ENCODE measurements around the gene BIRC2.

The BIRC2 gene

GRCh38 chr11:102402548-102402947 lies 55.5 kb downstream of the BIRC2 start:
- DNase-seq = no peak

GRCh38 chr11:102405501-102405900 lies 58.5 kb downstream of the BIRC2 start:
- no peak for DNase-seq

GRCh38 chr11:102406099-102406498 lies 59.1 kb downstream of the BIRC2 start:
- DNase-seq = no peak

GRCh38 chr11:102407901-102408300 lies 60.9 kb downstream of the BIRC2 start:
- no peak for DNase-seq

DNA sequence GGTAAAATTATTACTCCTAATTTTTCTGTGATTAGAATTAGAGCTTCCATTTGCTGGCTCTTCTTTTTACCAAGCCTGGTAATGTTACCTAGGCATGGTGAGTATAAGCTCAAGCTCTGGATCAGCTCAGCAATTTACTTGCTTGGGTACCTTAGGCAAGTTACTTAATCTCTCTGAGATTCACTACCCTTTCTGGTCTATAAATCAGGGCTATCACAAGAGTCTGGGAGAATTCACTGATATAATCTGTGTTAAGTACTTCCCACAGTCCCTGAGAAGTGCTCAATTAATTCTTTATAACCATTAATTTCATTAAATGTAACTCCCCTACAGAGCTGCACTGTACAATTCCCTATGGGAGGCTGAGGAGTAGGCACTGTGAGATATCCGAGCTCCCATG lies 61.3 kb downstream of the BIRC2 start:
- no peak for DNase-seq

DNA sequence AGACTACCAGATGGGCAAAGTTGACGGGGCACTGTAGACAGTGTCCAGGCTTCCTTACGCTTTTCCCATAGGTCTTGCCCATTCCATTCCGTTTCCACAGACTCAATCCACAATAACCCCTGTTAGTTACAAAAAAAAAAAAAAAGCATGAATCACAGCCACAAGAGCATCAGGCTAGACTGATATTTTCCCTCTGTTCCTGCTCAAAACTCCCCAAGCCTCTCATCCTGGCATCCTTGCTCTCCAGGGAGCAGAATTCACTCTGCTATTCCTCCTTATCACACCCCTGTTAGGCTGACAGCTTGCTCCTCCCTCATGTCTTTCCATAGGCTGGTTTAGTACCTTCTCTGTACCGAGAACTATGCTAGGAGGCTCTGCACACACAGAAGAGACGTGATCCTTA lies 63.4 kb downstream of the BIRC2 start:
- no peak for DNase-seq

DNA sequence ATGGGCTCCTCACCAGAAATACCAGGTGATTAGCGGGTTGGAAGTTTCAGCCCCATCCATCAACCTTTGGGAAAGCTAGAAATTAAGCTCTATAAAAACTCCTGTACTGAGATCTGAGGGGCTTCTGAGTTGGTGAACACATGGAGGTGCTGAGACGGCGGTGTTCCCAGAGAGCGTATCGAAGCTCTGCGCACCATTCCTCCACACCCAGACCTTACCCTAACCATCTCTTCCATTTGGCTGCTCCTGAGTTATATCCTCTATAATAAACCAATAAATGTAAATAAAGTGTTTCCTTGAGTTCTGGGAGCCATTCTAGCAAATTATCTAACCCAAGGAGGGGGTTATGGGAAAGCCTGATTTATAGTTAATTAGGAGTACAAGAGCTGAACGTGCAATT lies 64.1 kb downstream of the BIRC2 start:
- DNase-seq = no peak

DNA sequence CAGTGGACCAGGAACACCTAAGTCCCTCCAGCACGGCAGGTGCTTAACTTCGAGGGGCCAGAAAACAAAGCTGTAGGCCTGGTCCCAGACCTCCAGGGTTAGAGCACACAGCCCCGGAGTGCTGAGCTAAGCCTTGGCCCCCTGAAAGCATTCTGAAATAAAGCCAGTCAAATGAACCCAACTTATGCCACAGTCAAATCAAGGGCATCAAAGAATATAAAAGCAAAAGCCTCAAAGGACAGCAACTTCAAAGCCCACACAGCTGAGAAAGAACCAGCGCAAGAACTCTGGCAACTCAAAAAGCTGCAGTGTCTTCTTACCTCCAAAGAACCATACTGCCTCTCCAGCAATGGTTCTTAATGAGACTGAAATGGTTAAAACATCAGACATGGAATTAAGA lies 66.5 kb downstream of the BIRC2 start:
- no peak for DNase-seq

- no peak for DNase-seq
Observed at GRCh38 chr11:102414559-102414958, 67.5 kb downstream of the BIRC2 start.

DNA sequence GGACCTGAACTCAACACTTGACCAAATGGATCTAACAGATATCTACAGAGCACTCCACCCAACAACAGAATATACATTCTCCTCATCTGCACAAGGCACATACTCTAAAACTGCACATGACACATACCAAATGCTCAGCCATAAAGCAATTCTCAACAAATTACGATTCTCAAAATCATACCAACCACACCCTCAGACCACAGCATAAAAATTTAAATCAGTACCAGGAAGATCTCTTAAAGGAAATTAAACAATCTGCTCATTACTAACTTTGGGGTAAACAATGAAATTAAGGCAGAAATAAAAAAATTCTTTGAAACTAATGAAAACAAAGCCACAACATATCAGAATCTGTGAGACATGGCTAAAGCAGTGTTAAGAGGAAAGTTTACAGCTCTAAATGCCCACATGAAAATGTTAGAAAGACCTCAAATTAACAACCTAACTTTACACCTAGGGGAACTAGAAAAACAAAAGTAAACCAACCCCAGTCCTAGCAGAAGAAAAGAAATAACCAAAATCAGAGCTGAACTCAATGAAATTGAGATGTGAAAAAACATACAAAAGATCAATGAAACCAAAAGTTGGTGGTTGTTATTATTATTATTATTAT lies 68.4 kb downstream of the BIRC2 start:
- DNase-seq = no peak

- DNase-seq = no peak
Observed at GRCh38 chr11:102416976-102417375, 70.0 kb downstream of the BIRC2 start.

GRCh38 chr11:102419181-102419580 lies 72.2 kb downstream of the BIRC2 start:
- DNase-seq = no peak

DNA sequence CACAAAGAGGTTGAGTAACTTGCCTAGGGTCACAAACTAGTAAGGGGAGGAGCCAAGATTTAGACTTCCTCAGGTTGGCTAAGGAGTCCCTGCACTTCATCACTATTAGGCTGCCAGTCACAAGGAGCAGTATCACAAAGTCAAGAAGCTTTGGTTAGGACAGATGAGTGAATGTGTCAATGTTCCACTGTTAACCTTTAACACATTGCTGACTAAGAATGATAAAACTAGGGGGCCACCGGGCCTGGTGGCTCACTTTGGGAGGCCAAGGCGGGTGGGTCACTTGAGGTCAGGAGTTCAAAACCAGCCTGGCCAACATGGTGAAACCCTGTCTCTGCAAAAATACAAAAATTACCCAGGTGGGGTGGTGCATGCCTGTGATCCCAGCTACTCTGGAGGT lies 73.5 kb downstream of the BIRC2 start:
- no peak for DNase-seq

GRCh38 chr11:102421261-102421660 lies 74.2 kb downstream of the BIRC2 start:
- no peak for DNase-seq

DNA sequence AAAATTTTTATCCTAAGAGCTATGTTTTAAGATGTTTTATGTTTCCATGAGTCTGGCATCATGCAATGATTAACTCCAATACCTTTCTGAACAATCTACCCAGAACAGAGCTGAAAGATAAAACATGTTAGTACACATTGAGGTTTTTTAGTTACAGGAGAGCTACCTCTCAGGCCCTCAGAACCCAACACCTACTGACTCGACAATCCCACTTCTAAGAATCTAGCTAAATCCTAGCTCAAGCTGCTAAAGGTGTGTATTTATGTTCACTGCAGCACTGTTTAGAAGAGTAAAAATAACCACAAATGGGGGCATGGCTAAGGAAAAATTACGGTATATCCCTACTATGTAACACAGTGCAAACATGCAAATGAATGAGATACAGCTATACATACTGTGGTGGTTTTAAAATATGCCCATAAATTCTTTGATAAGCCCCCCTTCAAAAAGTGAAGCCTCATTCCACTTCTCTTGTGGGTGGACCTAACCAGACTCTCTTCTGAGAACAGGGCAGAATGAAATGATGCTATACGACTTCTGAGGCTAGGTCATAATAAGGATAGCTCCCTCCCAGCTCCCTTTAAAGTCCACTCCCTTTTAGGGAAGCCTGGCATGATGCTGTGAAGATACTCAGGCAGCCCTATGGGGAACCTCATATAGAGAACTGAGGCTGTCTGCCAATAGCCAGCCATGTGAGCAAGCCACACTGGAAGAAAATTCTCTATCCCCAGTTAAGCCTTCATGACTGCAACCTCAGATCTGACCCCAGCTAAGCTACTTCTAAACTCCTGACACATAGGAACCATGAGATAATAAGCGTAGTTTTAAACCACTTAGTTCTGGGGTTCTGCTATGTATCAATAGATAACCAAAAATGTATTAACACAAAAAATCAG lies 76.1 kb downstream of the BIRC2 start:
- no peak for DNase-seq

DNA sequence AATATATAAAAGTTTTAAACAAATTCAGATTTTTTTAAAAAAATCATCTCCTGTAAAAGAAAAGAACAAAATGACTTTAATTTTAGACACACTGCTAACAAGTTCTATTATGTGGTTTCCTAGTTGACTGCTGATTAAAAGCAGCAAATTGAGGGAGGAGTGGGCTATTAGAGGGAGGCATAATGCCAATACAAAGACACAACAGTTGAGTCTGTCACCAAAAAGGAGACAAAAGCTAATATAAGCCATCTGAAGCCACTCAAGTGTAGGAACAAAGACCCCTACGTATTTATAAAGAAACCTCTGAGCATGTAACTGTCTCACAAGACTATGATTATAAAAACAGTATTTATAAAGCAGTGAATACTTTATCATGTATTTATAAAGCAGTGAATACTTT lies 76.9 kb downstream of the BIRC2 start:
- no peak for DNase-seq

GRCh38 chr11:102426000-102426399 lies 79.0 kb downstream of the BIRC2 start:
- DNase-seq = no peak

DNA sequence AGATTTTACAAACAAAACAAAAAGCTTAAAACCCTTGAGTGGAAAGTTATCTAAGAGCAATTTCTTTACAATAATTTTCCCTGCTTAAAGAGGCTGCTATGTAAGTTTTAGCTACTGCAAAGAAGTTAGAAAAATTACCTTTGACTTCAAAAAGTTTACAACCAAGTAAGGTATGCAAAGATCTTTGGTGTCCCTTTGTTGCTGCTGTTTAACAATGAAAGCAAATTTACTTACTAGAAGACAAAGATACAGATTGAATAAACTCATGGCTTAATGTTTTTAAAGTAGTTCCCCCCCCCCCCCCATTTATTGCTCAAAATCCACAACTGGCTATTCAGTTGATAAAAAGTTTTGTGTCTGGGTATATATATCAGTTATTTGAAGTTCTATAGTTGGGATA lies 79.6 kb downstream of the BIRC2 start:
- DNase-seq = no peak

GRCh38 chr11:102427068-102427467 lies 80.1 kb downstream of the BIRC2 start:
- no peak for DNase-seq
